Measurements from ENCODE around the gene GSG1L. TPM values are rescaled to one million over a fixed set of nuclear protein-coding genes. Genes with fewer than 3 reads are reported as not detected.
A peak's percentile ranks its signal among the peaks of the same experiment; 100 is the strongest.

The GSG1L gene
- total and polyA plus RNA-seq, 2 of the 13 experiments (the other 11 are each of a cell fraction or from before 2014, with no cell fraction given) = not detected

DNA sequence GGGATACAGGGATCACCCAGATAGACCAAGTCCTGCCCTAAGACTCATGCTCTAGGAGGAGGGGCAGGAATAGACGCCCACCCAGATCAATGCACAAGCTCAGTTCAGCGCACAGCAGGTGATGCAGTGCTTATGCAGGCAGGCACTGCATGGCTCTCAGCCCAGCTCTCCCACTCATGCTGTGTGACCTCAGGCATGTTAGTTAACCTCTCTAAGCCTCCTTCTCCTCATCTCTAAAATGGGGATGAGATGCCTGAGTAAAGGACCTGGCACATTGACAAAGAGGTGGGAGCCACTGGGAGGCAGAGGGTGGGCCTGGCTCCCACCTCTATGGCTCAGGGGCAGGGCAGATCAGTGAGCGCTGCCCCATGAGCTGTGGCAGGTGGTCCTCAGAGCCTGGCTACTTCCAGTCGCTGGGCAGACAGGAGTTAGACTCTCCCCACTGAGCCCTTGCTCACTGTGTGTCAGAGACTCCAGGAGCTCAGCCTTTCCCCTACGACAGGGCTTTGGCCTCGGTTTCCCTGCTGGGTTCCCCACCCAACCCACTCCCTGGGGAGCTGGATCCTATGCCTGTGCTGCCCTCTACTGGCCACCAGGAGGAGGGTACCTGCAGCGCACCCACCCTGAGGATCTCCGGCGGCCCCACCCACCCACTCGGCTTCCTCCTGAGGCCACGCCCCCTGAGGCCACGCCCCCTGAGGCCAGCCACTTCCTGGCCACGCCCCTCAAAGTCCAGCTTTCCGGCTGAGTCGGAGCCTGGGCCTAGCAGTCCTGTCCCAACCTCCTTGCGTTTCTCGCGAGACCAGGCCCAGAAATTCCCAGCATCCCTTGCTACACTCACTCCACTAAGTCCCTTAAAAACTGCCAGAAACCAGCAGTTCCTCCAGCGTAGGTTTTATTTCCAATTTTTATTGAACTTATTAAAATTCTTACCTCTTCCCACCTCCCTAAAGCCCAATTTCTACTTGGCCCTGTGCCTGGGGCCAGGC is 196.1 kb downstream of the GSG1L start (continued):
- TF ChIP-seq ZNF235 (CRISPR knock-in tag; IDR thresholded peaks at IDR 0.05; ENCODE audit: borderline replicate concordance) (no peak), MTA3 (CRISPR knock-in tag; IDR thresholded peaks at IDR 0.05) (no peak), ZNF484 (CRISPR knock-in tag; IDR thresholded peaks at IDR 0.05; ENCODE audit: borderline replicate concordance, low read depth) (no peak), ELF4 (CRISPR knock-in tag; IDR thresholded peaks at IDR 0.05; ENCODE audit: borderline replicate concordance) (no peak), HNRNPK (IDR thresholded peaks at IDR 0.05; ENCODE audit: low read depth, low read length, poor library complexity, severe bottlenecking) (no peak), ZNF777 (CRISPR knock-in tag; IDR thresholded peaks at IDR 0.05) (no peak), KDM3A (CRISPR knock-in tag; IDR thresholded peaks at IDR 0.05; ENCODE audit: low read depth) (no peak), SCMH1 (CRISPR knock-in tag; IDR thresholded peaks at IDR 0.05; ENCODE audit: borderline replicate concordance) (no peak), ZNF24 (IDR thresholded peaks at IDR 0.05) (no peak), ZNF468 (CRISPR knock-in tag; IDR thresholded peaks at IDR 0.05) (no peak), SNRNP70 (IDR thresholded peaks at IDR 0.05; ENCODE audit: low read depth, low read length) (no peak), IKZF1 (IDR thresholded peaks at IDR 0.05) (no peak), HOXA7 (CRISPR knock-in tag; IDR thresholded peaks at IDR 0.05) (no peak), ZNF350 (CRISPR knock-in tag; IDR thresholded peaks at IDR 0.05; ENCODE audit: borderline replicate concordance, low read depth) (0 out of 2 replicates have a peak, but pooled peaks have one; percentile 19), ELF3 (CRISPR knock-in tag; IDR thresholded peaks at IDR 0.05) (no peak), SYNCRIP (IDR thresholded peaks at IDR 0.05; ENCODE audit: insufficient read depth, low read depth, low read length) (no peak), SIX4 (CRISPR knock-in tag; IDR thresholded peaks at IDR 0.05) (no peak), ZNF512B (CRISPR knock-in tag; IDR thresholded peaks at IDR 0.05; ENCODE audit: borderline replicate concordance) (no peak)
- TF ChIP-seq, protein P1, sequence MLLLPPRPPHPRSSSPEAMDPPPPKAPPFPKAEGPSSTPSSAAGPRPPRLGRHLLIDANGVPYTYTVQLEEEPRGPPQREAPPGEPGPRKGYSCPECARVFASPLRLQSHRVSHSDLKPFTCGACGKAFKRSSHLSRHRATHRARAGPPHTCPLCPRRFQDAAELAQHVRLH (CRISPR knock-in tag; IDR thresholded peaks at IDR 0.05; ENCODE audit: borderline replicate concordance, low read depth) = no peak
- TF ChIP-seq, protein P2, sequence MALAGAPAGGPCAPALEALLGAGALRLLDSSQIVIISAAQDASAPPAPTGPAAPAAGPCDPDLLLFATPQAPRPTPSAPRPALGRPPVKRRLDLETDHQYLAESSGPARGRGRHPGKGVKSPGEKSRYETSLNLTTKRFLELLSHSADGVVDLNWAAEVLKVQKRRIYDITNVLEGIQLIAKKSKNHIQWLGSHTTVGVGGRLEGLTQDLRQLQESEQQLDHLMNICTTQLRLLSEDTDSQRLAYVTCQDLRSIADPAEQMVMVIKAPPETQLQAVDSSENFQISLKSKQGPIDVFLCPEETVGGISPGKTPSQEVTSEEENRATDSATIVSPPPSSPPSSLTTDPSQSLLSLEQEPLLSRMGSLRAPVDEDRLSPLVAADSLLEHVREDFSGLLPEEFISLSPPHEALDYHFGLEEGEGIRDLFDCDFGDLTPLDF (CRISPR knock-in tag; IDR thresholded peaks at IDR 0.05) = no peak
- TF ChIP-seq, protein P3, sequence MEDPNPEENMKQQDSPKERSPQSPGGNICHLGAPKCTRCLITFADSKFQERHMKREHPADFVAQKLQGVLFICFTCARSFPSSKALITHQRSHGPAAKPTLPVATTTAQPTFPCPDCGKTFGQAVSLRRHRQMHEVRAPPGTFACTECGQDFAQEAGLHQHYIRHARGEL (CRISPR knock-in tag; IDR thresholded peaks at IDR 0.05) = no peak
- TF ChIP-seq, protein P4, sequence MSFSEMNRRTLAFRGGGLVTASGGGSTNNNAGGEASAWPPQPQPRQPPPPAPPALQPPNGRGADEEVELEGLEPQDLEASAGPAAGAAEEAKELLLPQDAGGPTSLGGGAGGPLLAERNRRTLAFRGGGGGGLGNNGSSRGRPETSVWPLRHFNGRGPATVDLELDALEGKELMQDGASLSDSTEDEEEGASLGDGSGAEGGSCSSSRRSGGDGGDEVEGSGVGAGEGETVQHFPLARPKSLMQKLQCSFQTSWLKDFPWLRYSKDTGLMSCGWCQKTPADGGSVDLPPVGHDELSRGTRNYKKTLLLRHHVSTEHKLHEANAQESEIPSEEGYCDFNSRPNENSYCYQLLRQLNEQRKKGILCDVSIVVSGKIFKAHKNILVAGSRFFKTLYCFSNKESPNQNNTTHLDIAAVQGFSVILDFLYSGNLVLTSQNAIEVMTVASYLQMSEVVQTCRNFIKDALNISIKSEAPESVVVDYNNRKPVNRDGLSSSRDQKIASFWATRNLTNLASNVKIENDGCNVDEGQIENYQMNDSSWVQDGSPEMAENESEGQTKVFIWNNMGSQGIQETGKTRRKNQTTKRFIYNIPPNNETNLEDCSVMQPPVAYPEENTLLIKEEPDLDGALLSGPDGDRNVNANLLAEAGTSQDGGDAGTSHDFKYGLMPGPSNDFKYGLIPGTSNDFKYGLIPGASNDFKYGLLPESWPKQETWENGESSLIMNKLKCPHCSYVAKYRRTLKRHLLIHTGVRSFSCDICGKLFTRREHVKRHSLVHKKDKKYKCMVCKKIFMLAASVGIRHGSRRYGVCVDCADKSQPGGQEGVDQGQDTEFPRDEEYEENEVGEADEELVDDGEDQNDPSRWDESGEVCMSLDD (CRISPR knock-in tag; IDR thresholded peaks at IDR 0.05; ENCODE audit: borderline replicate concordance) = no peak

All from HepG2 (cell line).